GM23338 (cell line): ENCODE results near the gene FER.

Experiments used
- CREB1 ChIP-seq: fragments of 250-450 bp; sonication (Bioruptor Pico); IDR thresholded peaks from 2 replicates; pipeline ENCODE4 v1.5.0; 2020; ENCODE audit warnings: low read depth, mild to moderate bottlenecking, moderate library complexity
- CTCF ChIP-seq, 2 experiments: fragments of 200-600 bp in 1 of 2; sonication (generic) in 1 of 2; conservative IDR thresholded peaks; 2 replicates each; pipeline versions ENCODE4 v1.5.1 to v1.6.1; 2016 to 2017; ENCODE audit warnings: antibody characterized with exemption in 2 of 2, low read depth in 2 of 2, mild to moderate bottlenecking in 2 of 2, moderate library complexity in 1 of 2
- EZH2 ChIP-seq: fragments of 200-600 bp; sonication (generic); IDR thresholded peaks from one replicate; pipeline ENCODE4 v1.8.0; 2017; ENCODE audit warnings: antibody characterized with exemption, mild to moderate bottlenecking, low read depth; ENCODE audit not compliant: unreplicated experiment
- EZH2phosphoT487 ChIP-seq: fragments of 200-600 bp; sonication (generic); IDR thresholded peaks from one replicate; pipeline ENCODE4 v1.8.1; 2018; ENCODE audit warnings: antibody characterized with exemption; ENCODE audit not compliant: unreplicated experiment
- JUNB ChIP-seq: IDR thresholded peaks from one replicate; pipeline ENCODE4 v1.6.1; 2016; ENCODE audit warnings: antibody characterized with exemption; ENCODE audit not compliant: unreplicated experiment
- POLR2AphosphoS5 ChIP-seq: IDR thresholded peaks from 2 replicates; pipeline ENCODE4 v1.6.1; 2016; ENCODE audit warnings: antibody characterized with exemption, low read depth
- REST ChIP-seq: IDR thresholded peaks from one replicate; pipeline ENCODE4 v1.6.1; 2018; ENCODE audit warnings: antibody characterized with exemption; ENCODE audit not compliant: unreplicated experiment
- STAT1 ChIP-seq: IDR thresholded peaks from one replicate; pipeline ENCODE4 v1.6.1; 2016; ENCODE audit warnings: antibody characterized with exemption; ENCODE audit not compliant: unreplicated experiment
- ZNF114 ChIP-seq: fragments of 250-450 bp; sonication (Bioruptor Pico); IDR thresholded peaks from 2 replicates; pipeline ENCODE4 v1.5.0; 2020; ENCODE audit warnings: mild to moderate bottlenecking, moderate library complexity

GRCh38 chr5:109224276-109224882 is 476.7 kb downstream of the FER start:
- no peak for TF ChIP-seq EZH2
- TF ChIP-seq CTCF (conservative IDR thresholded peaks at IDR 0.05; ENCODE audit: low read depth in 2 of 2), result no peak
- TF ChIP-seq EZH2phosphoT487, result no peak
- no peak for TF ChIP-seq CREB1
- no peak for TF ChIP-seq JUNB
- TF ChIP-seq ZNF114 (CRISPR knock-in tag), result no peak
- TF ChIP-seq REST, result no peak
- TF ChIP-seq POLR2AphosphoS5, result no peak
- no peak for TF ChIP-seq STAT1
